Transverse colon (tissue), 4 donors: ENCODE measurements around the gene NPM3.

Experiments used
- EP300 ChIP-seq: sonication (generic); formaldehyde crosslinking; IDR thresholded peaks from one replicate; pipeline ENCODE4 v1.6.1; 2017; ENCODE audit warnings: antibody characterized with exemption, low read depth
- POLR2A ChIP-seq: fragments of 450-650 bp; IDR thresholded peaks from one replicate; pipeline ENCODE4 v1.6.1; 2016; ENCODE audit warnings: antibody characterized with exemption, mild to moderate bottlenecking, moderate library complexity
- POLR2AphosphoS5 ChIP-seq, 3 donors: sonication (generic); formaldehyde crosslinking; IDR thresholded peaks; one replicate each; pipeline ENCODE4 v1.6.1; 2016; ENCODE audit warnings: antibody characterized with exemption in 3 of 3
- TF ChIP-seq, protein P1 (sequence below), 5 experiments: fragments of 200-600 bp in 3 of 5; fragments of 450-650 bp in 2 of 5; sonication (generic) in 3 of 5; IDR thresholded peaks; 1 replicate in 2 of 5; 2 replicates in 3 of 5; pipeline ENCODE4 v1.5.1; 2016 to 2017; ENCODE audit warnings: antibody characterized with exemption in 5 of 5, inconsistent platforms in 3 of 5, mild to moderate bottlenecking in 2 of 5, moderate library complexity in 1 of 5

DNA sequence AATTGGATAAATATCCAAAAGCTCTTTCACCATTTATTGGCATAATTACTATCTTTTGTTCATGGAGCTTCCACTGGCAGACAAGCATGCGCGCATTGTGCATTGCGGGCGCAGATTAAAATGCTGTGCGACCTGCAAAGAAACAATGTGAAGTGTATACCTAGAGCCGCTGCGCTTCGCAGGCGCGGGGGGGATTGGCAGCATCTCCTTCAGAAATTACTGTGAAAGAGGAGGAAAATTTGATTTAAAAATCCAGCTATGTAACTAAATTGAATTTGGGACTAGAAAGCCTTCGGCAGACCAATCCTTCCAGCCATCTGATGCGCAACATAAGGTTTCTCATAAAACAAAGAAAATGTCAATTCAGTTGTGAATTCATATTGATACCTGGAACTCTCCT, 10.3 kb upstream of the NPM3 start:
- TF ChIP-seq, protein P1, sequence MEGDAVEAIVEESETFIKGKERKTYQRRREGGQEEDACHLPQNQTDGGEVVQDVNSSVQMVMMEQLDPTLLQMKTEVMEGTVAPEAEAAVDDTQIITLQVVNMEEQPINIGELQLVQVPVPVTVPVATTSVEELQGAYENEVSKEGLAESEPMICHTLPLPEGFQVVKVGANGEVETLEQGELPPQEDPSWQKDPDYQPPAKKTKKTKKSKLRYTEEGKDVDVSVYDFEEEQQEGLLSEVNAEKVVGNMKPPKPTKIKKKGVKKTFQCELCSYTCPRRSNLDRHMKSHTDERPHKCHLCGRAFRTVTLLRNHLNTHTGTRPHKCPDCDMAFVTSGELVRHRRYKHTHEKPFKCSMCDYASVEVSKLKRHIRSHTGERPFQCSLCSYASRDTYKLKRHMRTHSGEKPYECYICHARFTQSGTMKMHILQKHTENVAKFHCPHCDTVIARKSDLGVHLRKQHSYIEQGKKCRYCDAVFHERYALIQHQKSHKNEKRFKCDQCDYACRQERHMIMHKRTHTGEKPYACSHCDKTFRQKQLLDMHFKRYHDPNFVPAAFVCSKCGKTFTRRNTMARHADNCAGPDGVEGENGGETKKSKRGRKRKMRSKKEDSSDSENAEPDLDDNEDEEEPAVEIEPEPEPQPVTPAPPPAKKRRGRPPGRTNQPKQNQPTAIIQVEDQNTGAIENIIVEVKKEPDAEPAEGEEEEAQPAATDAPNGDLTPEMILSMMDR (IDR thresholded peaks at IDR 0.05): no peak
- TF ChIP-seq POLR2A (no peak), EP300 (no peak), POLR2AphosphoS5 (IDR thresholded peaks at IDR 0.05) (no peak)
